ENCODE measurements around the gene SMKR1.

SMKR1 gene

DNA sequence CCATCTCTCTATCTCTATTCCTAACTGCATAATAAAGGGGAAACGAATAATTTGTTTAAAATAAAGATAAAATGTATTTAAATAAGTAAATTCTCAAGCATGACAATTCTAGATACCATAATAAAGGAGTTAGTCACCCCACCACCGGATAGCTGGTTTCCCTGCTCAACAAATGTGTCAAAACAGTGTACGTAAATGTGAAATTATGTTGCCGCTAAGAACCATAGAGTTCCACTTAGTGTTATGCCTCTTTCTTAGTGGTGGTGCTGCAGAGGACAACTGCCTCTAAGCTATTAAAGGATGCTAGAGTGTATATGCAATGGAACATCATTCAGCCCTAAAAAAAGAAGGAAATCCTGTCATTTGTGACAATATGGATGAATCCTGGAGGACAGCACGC, 42.4 kb downstream of the SMKR1 start:
- TF ChIP-seq EZH2 (IDR thresholded peaks at IDR 0.05; ENCODE audit: borderline replicate concordance, low read depth, low read length, severe bottlenecking), result no peak
- H3K36me3 ChIP-seq (ENCODE audit: insufficient read depth, low read length), result no peaks in the 10 kb centered on the region
- no peak overlapping the region for H3K9ac ChIP-seq (ENCODE audit: low read depth, low read length)
- H3K4me2 ChIP-seq (ENCODE audit: insufficient read depth, low read length), result no peak overlapping the region
- no peaks in the 10 kb centered on the region for H3K9me3 ChIP-seq (ENCODE audit: insufficient read depth, low read length, severe bottlenecking)
- no peak overlapping the region for H2AFZ ChIP-seq (ENCODE audit: low read depth, low read length)
- H3K4me1 ChIP-seq (ENCODE audit: insufficient read depth, low read length), result no peaks in the 10 kb centered on the region
- H4K20me1 ChIP-seq (ENCODE audit: insufficient read depth, low read length), result no peaks in the 10 kb centered on the region
- no peak overlapping the region for H3K4me3 ChIP-seq (ENCODE audit: low read depth in 1 of 2, low read length in 2 of 2)
- H3K27me3 ChIP-seq (ENCODE audit: insufficient read depth, low read length, poor library complexity), result no peaks in the 10 kb centered on the region
- no peak overlapping the region for H3K27ac ChIP-seq (ENCODE audit: low read length)
- DNase-seq (no peak), ATAC-seq (ENCODE audit: insufficient read depth, low read depth) (no peak)
- H3K79me2 ChIP-seq (ENCODE audit: insufficient read depth, low read length), result no peaks in the 10 kb centered on the region

DNA sequence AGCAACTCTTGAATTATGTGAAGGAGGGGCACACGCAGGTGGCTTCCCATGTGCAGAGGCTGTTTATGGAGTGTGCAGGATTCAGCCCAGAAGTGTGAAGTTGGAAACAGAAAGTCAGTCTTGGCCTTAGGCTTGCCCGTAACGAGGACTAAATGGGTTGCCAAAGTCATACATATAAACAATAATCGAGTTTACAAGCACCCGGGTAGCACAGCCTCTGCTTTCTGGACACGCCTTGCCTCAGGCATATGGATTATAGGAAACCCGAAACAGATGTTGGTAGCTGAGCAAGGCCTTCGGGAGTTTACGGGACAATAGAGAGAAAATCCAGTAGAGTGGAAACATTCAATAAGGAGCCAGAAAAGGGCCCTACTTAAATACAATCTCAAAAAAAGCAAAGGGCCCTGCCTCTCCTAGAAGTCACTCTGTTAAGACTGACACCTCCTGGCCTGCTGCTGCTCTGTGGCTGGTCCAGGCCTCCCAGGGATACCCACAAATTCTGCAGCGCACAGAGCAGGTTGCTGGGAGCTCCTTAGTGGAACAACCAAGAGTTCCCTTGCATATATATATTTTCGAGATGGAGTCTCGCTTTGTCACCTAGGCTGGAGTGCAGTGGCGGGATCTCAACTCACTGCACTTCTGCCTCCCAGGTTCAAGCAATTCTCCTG, 48.5 kb downstream of the SMKR1 start:
- no peaks in the 10 kb centered on the region for H3K27me3 ChIP-seq (ENCODE audit: insufficient read depth, low read length, poor library complexity)
- H3K4me3 ChIP-seq (ENCODE audit: low read depth in 1 of 2, low read length in 2 of 2), result no peak overlapping the region
- H3K9me3 ChIP-seq (ENCODE audit: insufficient read depth, low read length, severe bottlenecking), result no peaks in the 10 kb centered on the region
- no peaks in the 10 kb centered on the region for H3K36me3 ChIP-seq (ENCODE audit: insufficient read depth, low read length)
- no peak for DNase-seq
- no peak overlapping the region for H3K4me2 ChIP-seq (ENCODE audit: insufficient read depth, low read length)
- H3K79me2 ChIP-seq (ENCODE audit: insufficient read depth, low read length), result no peaks in the 10 kb centered on the region
- H3K4me1 ChIP-seq (ENCODE audit: insufficient read depth, low read length), result peaks cover 16% of the 10 kb centered on the region
- H3K27ac ChIP-seq (ENCODE audit: low read length), result no peak overlapping the region
- ATAC-seq (ENCODE audit: insufficient read depth, low read depth), result no peak
- H2AFZ ChIP-seq (ENCODE audit: low read depth, low read length), result no peak overlapping the region
- H4K20me1 ChIP-seq (ENCODE audit: insufficient read depth, low read length), result no peaks in the 10 kb centered on the region
- H3K9ac ChIP-seq (ENCODE audit: low read depth, low read length), result no peak overlapping the region
- TF ChIP-seq, protein P1, sequence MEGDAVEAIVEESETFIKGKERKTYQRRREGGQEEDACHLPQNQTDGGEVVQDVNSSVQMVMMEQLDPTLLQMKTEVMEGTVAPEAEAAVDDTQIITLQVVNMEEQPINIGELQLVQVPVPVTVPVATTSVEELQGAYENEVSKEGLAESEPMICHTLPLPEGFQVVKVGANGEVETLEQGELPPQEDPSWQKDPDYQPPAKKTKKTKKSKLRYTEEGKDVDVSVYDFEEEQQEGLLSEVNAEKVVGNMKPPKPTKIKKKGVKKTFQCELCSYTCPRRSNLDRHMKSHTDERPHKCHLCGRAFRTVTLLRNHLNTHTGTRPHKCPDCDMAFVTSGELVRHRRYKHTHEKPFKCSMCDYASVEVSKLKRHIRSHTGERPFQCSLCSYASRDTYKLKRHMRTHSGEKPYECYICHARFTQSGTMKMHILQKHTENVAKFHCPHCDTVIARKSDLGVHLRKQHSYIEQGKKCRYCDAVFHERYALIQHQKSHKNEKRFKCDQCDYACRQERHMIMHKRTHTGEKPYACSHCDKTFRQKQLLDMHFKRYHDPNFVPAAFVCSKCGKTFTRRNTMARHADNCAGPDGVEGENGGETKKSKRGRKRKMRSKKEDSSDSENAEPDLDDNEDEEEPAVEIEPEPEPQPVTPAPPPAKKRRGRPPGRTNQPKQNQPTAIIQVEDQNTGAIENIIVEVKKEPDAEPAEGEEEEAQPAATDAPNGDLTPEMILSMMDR (IDR thresholded peaks at IDR 0.05; ENCODE audit: borderline replicate concordance, extremely low read depth, low read length, poor library complexity, severe bottlenecking), result no peak
- TF ChIP-seq EZH2 (IDR thresholded peaks at IDR 0.05; ENCODE audit: borderline replicate concordance, low read depth, low read length, severe bottlenecking), result no peak

DNA sequence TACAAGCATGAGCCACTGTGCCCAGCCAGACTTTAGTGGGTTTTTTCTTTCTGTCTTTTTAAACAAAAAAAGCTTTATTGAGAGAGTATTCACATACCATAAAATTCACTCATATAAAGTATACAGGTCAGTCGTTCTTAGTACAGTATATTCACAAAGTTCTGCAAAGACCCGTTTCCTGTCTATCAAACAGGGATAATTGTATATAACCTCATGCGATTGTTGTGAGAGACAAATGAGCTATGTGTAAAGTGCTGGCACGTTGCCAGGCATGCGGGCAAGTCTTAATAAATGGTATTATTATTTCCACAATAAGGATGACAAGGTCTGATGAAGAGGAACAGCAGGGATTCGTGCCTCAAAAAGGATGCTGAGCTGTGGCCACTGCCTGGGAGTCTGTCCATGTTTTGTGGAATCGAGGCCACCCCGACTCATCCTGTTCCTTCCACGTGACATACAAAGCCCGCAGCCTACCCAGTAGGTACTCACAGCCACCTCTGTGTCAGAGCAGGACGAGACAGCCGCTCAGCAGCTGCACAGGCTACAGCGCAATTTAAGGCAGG, 51.6 kb downstream of the SMKR1 start:
- Histone ChIP-seq H3K79me2 (ENCODE audit: insufficient read depth, low read length) (no peaks in the 10 kb centered on the region), H3K9me3 (ENCODE audit: insufficient read depth, low read length, severe bottlenecking) (no peaks in the 10 kb centered on the region), H2AFZ (ENCODE audit: low read depth, low read length) (peak overlapping the region; percentile 72), H4K20me1 (ENCODE audit: insufficient read depth, low read length) (no peaks in the 10 kb centered on the region), H3K27me3 (ENCODE audit: insufficient read depth, low read length, poor library complexity) (no peaks in the 10 kb centered on the region), H3K9ac (ENCODE audit: low read depth, low read length) (peak overlapping the region; percentile 30), H3K27ac (ENCODE audit: low read length) (peak overlapping the region; percentile 34), H3K36me3 (ENCODE audit: insufficient read depth, low read length) (no peaks in the 10 kb centered on the region), H3K4me1 (ENCODE audit: insufficient read depth, low read length) (peaks cover 16% of the 10 kb centered on the region), H3K4me2 (ENCODE audit: insufficient read depth, low read length) (peak overlapping the region; percentile 61), H3K4me3 (ENCODE audit: low read depth in 1 of 2, low read length in 2 of 2) (peak overlapping the region in 1 of 2 experiments; percentile 49; a peak in 2 of 4 replicates)
- DNase-seq, result peak; percentile 87
- no peak for TF ChIP-seq EZH2 (IDR thresholded peaks at IDR 0.05; ENCODE audit: borderline replicate concordance, low read depth, low read length, severe bottlenecking)
- TF ChIP-seq, protein P1 (IDR thresholded peaks at IDR 0.05; ENCODE audit: borderline replicate concordance, extremely low read depth, low read length, poor library complexity, severe bottlenecking), result no peak
- ATAC-seq (ENCODE audit: insufficient read depth, low read depth), result peak; percentile 100

DNA sequence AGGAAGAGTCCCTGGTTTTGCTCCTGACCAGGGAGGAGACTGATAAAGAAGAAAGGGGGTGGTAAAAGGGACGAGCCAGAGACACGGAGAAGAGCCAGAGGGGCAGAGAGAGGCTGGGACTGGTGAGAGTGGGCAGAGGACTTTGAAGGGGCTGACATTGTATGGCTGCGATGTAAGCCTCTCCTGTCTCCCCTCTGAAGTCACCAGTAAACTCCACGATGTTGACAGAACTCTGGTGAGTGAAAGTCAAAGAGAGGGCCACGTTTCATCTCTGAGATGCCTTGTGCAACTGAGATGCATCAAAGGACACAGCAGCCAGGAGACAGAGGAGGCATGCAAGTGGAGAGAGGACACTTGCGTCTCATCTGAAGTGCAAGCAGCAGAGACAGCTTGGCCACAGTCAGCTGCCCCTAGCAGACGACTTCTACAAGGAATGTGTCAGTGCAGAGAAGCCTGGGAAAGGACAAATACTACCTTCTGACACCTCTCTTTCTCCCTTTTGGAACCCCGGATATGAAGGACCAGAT, 54.3 kb downstream of the SMKR1 start:
- Histone ChIP-seq H3K9ac (ENCODE audit: low read depth, low read length) (no peak overlapping the region), H3K27me3 (ENCODE audit: insufficient read depth, low read length, poor library complexity) (no peaks in the 10 kb centered on the region), H3K27ac (ENCODE audit: low read length) (no peak overlapping the region), H3K4me1 (ENCODE audit: insufficient read depth, low read length) (peaks cover 16% of the 10 kb centered on the region), H2AFZ (ENCODE audit: low read depth, low read length) (peak overlapping the region; percentile 33), H4K20me1 (ENCODE audit: insufficient read depth, low read length) (no peaks in the 10 kb centered on the region), H3K9me3 (ENCODE audit: insufficient read depth, low read length, severe bottlenecking) (no peaks in the 10 kb centered on the region), H3K36me3 (ENCODE audit: insufficient read depth, low read length) (no peaks in the 10 kb centered on the region), H3K79me2 (ENCODE audit: insufficient read depth, low read length) (no peaks in the 10 kb centered on the region), H3K4me3 (ENCODE audit: low read depth in 1 of 2, low read length in 2 of 2) (no peak overlapping the region), H3K4me2 (ENCODE audit: insufficient read depth, low read length) (no peak overlapping the region)
- DNase-seq, result no peak
- ATAC-seq (ENCODE audit: insufficient read depth, low read depth), result no peak
- no peak for TF ChIP-seq EZH2 (IDR thresholded peaks at IDR 0.05; ENCODE audit: borderline replicate concordance, low read depth, low read length, severe bottlenecking)
- TF ChIP-seq, protein P1 (IDR thresholded peaks at IDR 0.05; ENCODE audit: borderline replicate concordance, extremely low read depth, low read length, poor library complexity, severe bottlenecking), result no peak

Measured in DND-41 (cell line).